ENCODE results near the gene SPDYE1. TPM values are rescaled to one million over a fixed set of nuclear protein-coding genes. Genes with fewer than 3 reads are reported as not detected.

Gene SPDYE1
- total RNA-seq, 1 experiment from 2014 or later, result not detected

- H3K9me2 ChIP-seq (replicated peaks; ENCODE audit: insufficient read depth, low read length), result no peaks in the 10 kb centered on the region
- H3K27ac ChIP-seq (ENCODE audit: low read length), result 0 out of 2 replicates have a peak overlapping the region, but pooled peaks have one; percentile 2
- no peak for DNase-seq
- H4K20me1 ChIP-seq (ENCODE audit: insufficient read depth, low read depth, low read length), result peaks cover 17% of the 10 kb centered on the region; the same call in 1 of the 2 replicates
- no peak overlapping the region for H2AFZ ChIP-seq (ENCODE audit: low read length)
- no peaks in the 10 kb centered on the region for H3K9me3 ChIP-seq (ENCODE audit: low read length)
- peaks cover 36% of the 10 kb centered on the region; the same call in 1 of the 2 replicates for H3K36me3 ChIP-seq (ENCODE audit: insufficient read depth, low read length)
- H3K4me2 ChIP-seq (ENCODE audit: low read depth, low read length, poor library complexity, severe bottlenecking), result no peak overlapping the region
- H3K4me1 ChIP-seq (ENCODE audit: low read length), result peaks cover 43% of the 10 kb centered on the region
- no peaks in the 10 kb centered on the region for H3K27me3 ChIP-seq (ENCODE audit: low read length)
- no peak overlapping the region for H3K4me3 ChIP-seq (ENCODE audit: low read length)
- peaks cover 60% of the 10 kb centered on the region for H3K79me2 ChIP-seq (ENCODE audit: low read length)
- no peak overlapping the region for H3K9ac ChIP-seq (ENCODE audit: low read length)
Observed at GRCh38 chr7:44050915-44051560, 53.3 kb downstream of the SPDYE1 start.

GRCh38 chr7:44051611-44052220 is 54.0 kb downstream of the SPDYE1 start:
- Histone ChIP-seq H2AFZ (ENCODE audit: low read length) (no peak overlapping the region), H3K4me1 (ENCODE audit: low read length) (peaks cover 43% of the 10 kb centered on the region), H3K79me2 (ENCODE audit: low read length) (peaks cover 53% of the 10 kb centered on the region), H3K36me3 (ENCODE audit: insufficient read depth, low read length) (peaks cover 36% of the 10 kb centered on the region; the same call in 1 of the 2 replicates), H3K9me3 (ENCODE audit: low read length) (no peaks in the 10 kb centered on the region), H3K27ac (ENCODE audit: low read length) (no peak overlapping the region), H3K4me2 (ENCODE audit: low read depth, low read length, poor library complexity, severe bottlenecking) (no peak overlapping the region), H3K9ac (ENCODE audit: low read length) (no peak overlapping the region), H4K20me1 (ENCODE audit: insufficient read depth, low read depth, low read length) (peaks cover 17% of the 10 kb centered on the region; the same call in 1 of the 2 replicates), H3K4me3 (ENCODE audit: low read length) (no peak overlapping the region), H3K9me2 (replicated peaks; ENCODE audit: insufficient read depth, low read length) (no peaks in the 10 kb centered on the region), H3K27me3 (ENCODE audit: low read length) (no peaks in the 10 kb centered on the region)
- DNase-seq, result no peak

DNA sequence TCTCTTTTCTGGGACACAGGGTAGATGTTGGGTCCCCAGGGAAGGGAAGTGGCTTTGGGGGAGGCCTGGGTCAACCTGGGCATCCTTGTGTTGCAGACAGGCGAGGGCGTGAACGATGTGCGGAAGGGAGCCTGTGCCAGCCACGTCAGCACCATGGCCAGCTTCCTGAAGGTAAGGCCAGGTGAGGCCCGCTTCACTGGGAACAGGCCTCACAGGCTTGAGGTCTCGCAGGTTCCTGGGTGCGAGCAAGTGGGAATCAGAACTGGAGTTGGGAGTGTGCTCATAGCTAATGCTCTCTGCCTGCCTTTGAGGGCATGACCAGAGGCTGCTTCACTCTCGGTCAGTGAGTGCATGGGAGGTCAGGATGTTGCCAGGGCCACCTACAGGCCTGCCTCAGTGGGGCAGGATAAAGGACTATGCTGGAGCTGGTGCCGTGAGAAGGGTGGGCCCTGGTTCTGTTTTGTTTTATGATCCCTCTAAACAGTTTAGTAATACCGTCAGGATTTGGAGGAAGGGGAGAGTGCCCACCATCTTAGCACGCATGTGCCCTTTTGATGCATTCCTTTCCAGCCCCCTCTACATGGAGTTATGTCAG is 55.2 kb downstream of the SPDYE1 start:
- Histone ChIP-seq H3K36me3 (ENCODE audit: insufficient read depth, low read length) (peaks cover 27% of the 10 kb centered on the region; the same call in 1 of the 2 replicates), H3K9me2 (replicated peaks; ENCODE audit: insufficient read depth, low read length) (no peaks in the 10 kb centered on the region), H3K4me1 (ENCODE audit: low read length) (peaks cover 45% of the 10 kb centered on the region), H2AFZ (ENCODE audit: low read length) (no peak overlapping the region), H4K20me1 (ENCODE audit: insufficient read depth, low read depth, low read length) (peaks cover 9% of the 10 kb centered on the region; the same call in 1 of the 2 replicates), H3K27me3 (ENCODE audit: low read length) (no peaks in the 10 kb centered on the region), H3K9me3 (ENCODE audit: low read length) (no peaks in the 10 kb centered on the region), H3K79me2 (ENCODE audit: low read length) (peaks cover 42% of the 10 kb centered on the region), H3K4me3 (ENCODE audit: low read length) (no peak overlapping the region), H3K4me2 (ENCODE audit: low read depth, low read length, poor library complexity, severe bottlenecking) (no peak overlapping the region), H3K9ac (ENCODE audit: low read length) (no peak overlapping the region), H3K27ac (ENCODE audit: low read length) (no peak overlapping the region)
- DNase-seq, result no peak

DNA sequence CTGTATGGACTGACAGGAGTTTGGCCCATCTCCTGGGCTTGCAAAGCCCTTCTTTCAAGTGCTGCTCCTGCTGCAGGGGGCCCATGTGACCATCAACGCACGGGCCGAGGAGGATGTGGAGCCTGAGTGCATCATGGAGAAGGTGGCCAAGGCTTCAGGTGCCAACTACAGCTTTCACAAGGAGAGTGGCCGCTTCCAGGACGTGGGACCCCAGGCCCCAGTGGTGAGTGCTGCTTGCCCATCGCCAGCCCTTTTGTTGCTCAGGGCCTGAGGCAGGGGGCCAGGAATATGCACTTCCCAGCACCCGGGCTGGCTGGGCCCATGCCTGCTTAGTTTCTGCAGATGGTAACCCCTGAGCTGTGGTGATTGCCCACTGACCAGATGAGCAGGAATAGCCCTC is 59.0 kb downstream of the SPDYE1 start:
- no peak overlapping the region for H3K9ac ChIP-seq (ENCODE audit: low read length)
- no peak overlapping the region for H2AFZ ChIP-seq (ENCODE audit: low read length)
- H3K4me3 ChIP-seq (ENCODE audit: low read length), result no peak overlapping the region
- H4K20me1 ChIP-seq (ENCODE audit: insufficient read depth, low read depth, low read length), result no peaks in the 10 kb centered on the region
- no peaks in the 10 kb centered on the region for H3K9me2 ChIP-seq (replicated peaks; ENCODE audit: insufficient read depth, low read length)
- H3K4me1 ChIP-seq (ENCODE audit: low read length), result peaks cover 67% of the 10 kb centered on the region
- no peaks in the 10 kb centered on the region for H3K9me3 ChIP-seq (ENCODE audit: low read length)
- H3K27ac ChIP-seq (ENCODE audit: low read length), result peak overlapping the region; percentile 99
- peak overlapping the region; percentile 78 for H3K4me2 ChIP-seq (ENCODE audit: low read depth, low read length, poor library complexity, severe bottlenecking)
- H3K36me3 ChIP-seq (ENCODE audit: insufficient read depth, low read length), result peaks cover 40% of the 10 kb centered on the region
- H3K27me3 ChIP-seq (ENCODE audit: low read length), result no peaks in the 10 kb centered on the region
- DNase-seq, result no peak
- H3K79me2 ChIP-seq (ENCODE audit: low read length), result peaks cover 8% of the 10 kb centered on the region; the same call in 1 of the 2 replicates

GRCh38 chr7:44057181-44057848 is 59.6 kb downstream of the SPDYE1 start:
- no peak overlapping the region for H2AFZ ChIP-seq (ENCODE audit: low read length)
- H3K27ac ChIP-seq (ENCODE audit: low read length), result peak overlapping the region; percentile 99
- H3K4me1 ChIP-seq (ENCODE audit: low read length), result peaks cover 67% of the 10 kb centered on the region
- no peak for DNase-seq
- no peaks in the 10 kb centered on the region for H4K20me1 ChIP-seq (ENCODE audit: insufficient read depth, low read depth, low read length)
- H3K27me3 ChIP-seq (ENCODE audit: low read length), result no peaks in the 10 kb centered on the region
- H3K79me2 ChIP-seq (ENCODE audit: low read length), result 0 out of 2 replicates have a peak, but pooled peaks cover 8% of the 10 kb centered on the region
- H3K9me2 ChIP-seq (replicated peaks; ENCODE audit: insufficient read depth, low read length), result no peaks in the 10 kb centered on the region
- H3K9me3 ChIP-seq (ENCODE audit: low read length), result no peaks in the 10 kb centered on the region
- peaks cover 43% of the 10 kb centered on the region for H3K36me3 ChIP-seq (ENCODE audit: insufficient read depth, low read length)
- H3K4me2 ChIP-seq (ENCODE audit: low read depth, low read length, poor library complexity, severe bottlenecking), result peak overlapping the region; percentile 78
- peak overlapping the region; percentile 58; the same call in 1 of the 2 replicates for H3K4me3 ChIP-seq (ENCODE audit: low read length)
- peak overlapping the region; percentile 82 for H3K9ac ChIP-seq (ENCODE audit: low read length)

DNA sequence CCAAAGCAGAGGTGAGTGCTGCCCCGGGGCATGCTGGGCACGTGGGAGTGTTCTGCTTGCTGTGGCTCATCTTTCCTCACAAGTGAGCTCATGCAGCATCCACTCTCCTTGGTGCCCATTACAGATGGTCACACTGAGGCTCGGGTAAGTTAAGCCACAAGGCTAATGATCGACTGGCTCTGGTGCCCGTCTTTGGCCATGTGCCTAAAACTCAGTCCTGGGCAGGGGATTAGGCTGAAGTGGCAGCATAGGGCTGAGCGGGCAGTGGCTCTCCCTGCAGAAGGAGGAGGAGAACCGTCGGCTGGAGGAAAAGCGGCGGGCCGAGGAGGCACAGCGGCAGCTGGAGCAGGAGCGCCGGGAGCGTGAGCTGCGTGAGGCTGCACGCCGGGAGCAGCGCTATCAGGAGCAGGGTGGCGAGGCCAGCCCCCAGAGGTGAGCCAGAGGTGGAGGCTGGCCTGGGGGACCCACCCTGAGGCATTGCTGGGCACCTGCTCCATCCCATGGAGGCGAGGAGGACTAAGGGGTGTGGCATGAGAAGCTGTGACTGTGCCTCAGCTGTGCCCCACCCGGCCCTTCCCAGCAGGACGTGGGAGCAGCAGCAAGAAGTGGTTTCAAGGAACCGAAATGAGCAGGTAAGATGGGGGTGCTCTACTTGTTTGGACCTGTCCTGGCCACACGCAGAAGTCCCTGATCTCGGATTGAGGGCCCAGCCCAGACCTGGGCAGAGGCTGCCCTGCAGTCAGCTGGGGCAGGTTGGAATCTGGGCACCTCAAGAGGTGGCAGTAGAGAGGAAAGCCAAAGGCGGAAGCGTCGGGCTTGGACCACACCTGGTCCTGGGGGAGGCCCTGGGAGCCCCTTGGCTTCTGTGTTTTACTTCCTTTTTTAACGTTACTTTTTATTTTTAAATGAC is 60.4 kb downstream of the SPDYE1 start:
- Histone ChIP-seq H3K9me3 (ENCODE audit: low read length) (no peaks in the 10 kb centered on the region), H4K20me1 (ENCODE audit: insufficient read depth, low read depth, low read length) (no peaks in the 10 kb centered on the region), H3K4me1 (ENCODE audit: low read length) (peaks cover 67% of the 10 kb centered on the region), H3K4me2 (ENCODE audit: low read depth, low read length, poor library complexity, severe bottlenecking) (peak overlapping the region; percentile 78), H2AFZ (ENCODE audit: low read length) (no peak overlapping the region), H3K79me2 (ENCODE audit: low read length) (0 out of 2 replicates have a peak, but pooled peaks cover 4% of the 10 kb centered on the region), H3K36me3 (ENCODE audit: insufficient read depth, low read length) (peaks cover 49% of the 10 kb centered on the region), H3K27ac (ENCODE audit: low read length) (peak overlapping the region; percentile 99), H3K9ac (ENCODE audit: low read length) (peak overlapping the region; percentile 82), H3K9me2 (replicated peaks; ENCODE audit: insufficient read depth, low read length) (no peaks in the 10 kb centered on the region), H3K4me3 (ENCODE audit: low read length) (peak overlapping the region; percentile 58), H3K27me3 (ENCODE audit: low read length) (no peaks in the 10 kb centered on the region)
- peak; percentile 90 for DNase-seq

GRCh38 chr7:44058759-44059218 is 61.1 kb downstream of the SPDYE1 start:
- DNase-seq, result no peak
- Histone ChIP-seq H3K4me2 (ENCODE audit: low read depth, low read length, poor library complexity, severe bottlenecking) (peak overlapping the region; percentile 78), H3K9me2 (replicated peaks; ENCODE audit: insufficient read depth, low read length) (no peaks in the 10 kb centered on the region), H3K27ac (ENCODE audit: low read length) (peak overlapping the region; percentile 99), H2AFZ (ENCODE audit: low read length) (no peak overlapping the region), H3K9ac (ENCODE audit: low read length) (peak overlapping the region; percentile 82), H3K79me2 (ENCODE audit: low read length) (0 out of 2 replicates have a peak, but pooled peaks cover 4% of the 10 kb centered on the region), H4K20me1 (ENCODE audit: insufficient read depth, low read depth, low read length) (no peaks in the 10 kb centered on the region), H3K4me1 (ENCODE audit: low read length) (peaks cover 71% of the 10 kb centered on the region), H3K36me3 (ENCODE audit: insufficient read depth, low read length) (peaks cover 45% of the 10 kb centered on the region), H3K4me3 (ENCODE audit: low read length) (peak overlapping the region; percentile 58), H3K9me3 (ENCODE audit: low read length) (no peaks in the 10 kb centered on the region), H3K27me3 (ENCODE audit: low read length) (no peaks in the 10 kb centered on the region)
